Neural cell (in vitro differentiated cells): ENCODE results near the gene WNT3. TPM values are rescaled to one million over a fixed set of nuclear protein-coding genes. Genes with fewer than 3 reads are reported as not detected.

Experiments used
- H2AFZ ChIP-seq: fragments of 200-600, 300-800 bp; sonication (generic), shearing (Covaris generic); 2 replicates; pipeline ENCODE4 v1.6.0; 2014; ENCODE audit warnings: low read depth, mild to moderate bottlenecking, antibody characterized with exemption, low read length, moderate library complexity
- H3F3A ChIP-seq: fragments of 200-600 bp; shearing (Covaris generic); 2 replicates; pipeline ENCODE4 v1.6.1; 2016; ENCODE audit warnings: mild to moderate bottlenecking, moderate library complexity, mixed read lengths, antibody characterized with exemption, low read length; ENCODE audit not compliant: insufficient read depth, poor library complexity, severe bottlenecking
- H3K27ac ChIP-seq: fragments of 200-600, 300-800 bp; sonication (generic), shearing (Covaris generic); 2 replicates; pipeline ENCODE4 v1.5.1; 2014; ENCODE audit warnings: mild to moderate bottlenecking, low read length, moderate library complexity
- H3K27me3 ChIP-seq: fragments of 300-800, 200-600 bp; sonication (generic), shearing (Covaris generic); 2 replicates; pipeline ENCODE4 v1.6.0; 2014; ENCODE audit warnings: mild to moderate bottlenecking, low read depth, low read length, moderate library complexity; ENCODE audit not compliant: insufficient read depth
- H3K36me3 ChIP-seq: fragments of 300-800, 200-600 bp; sonication (generic), shearing (Covaris generic); 2 replicates; pipeline ENCODE4 v1.5.1; 2014; ENCODE audit warnings: mild to moderate bottlenecking, antibody characterized with exemption, low read length, moderate library complexity; ENCODE audit not compliant: insufficient read depth
- H3K4me2 ChIP-seq: fragments of 300-800, 200-600 bp; sonication (generic), shearing (Covaris generic); 2 replicates; pipeline ENCODE4 v1.6.0; 2014; ENCODE audit warnings: mild to moderate bottlenecking, low read length
- H3K4me3 ChIP-seq: fragments of 300-800, 200-600 bp; sonication (generic), shearing (Covaris generic); 2 replicates; pipeline ENCODE4 v1.5.1; 2014; ENCODE audit warnings: mild to moderate bottlenecking, low read length, moderate library complexity
- H3K79me2 ChIP-seq: fragments of 200-600 bp; shearing (Covaris generic); replicated peaks from 2 replicates; pipeline ENCODE4 v1.6.0; 2014; ENCODE audit warnings: mild to moderate bottlenecking, low read length, moderate library complexity; ENCODE audit not compliant: insufficient read depth
- H3K9ac ChIP-seq: fragments of 300-800, 200-600 bp; sonication (generic), shearing (Covaris generic); 2 replicates; pipeline ENCODE4 v1.6.1; 2016; ENCODE audit warnings: mild to moderate bottlenecking, low read length, mixed read lengths
- H3K9me2 ChIP-seq: fragments of 200-600 bp; shearing (Covaris generic); 2 replicates; pipeline ENCODE4 v1.6.1; 2016; ENCODE audit warnings: mild to moderate bottlenecking, low read length, mixed read lengths; ENCODE audit not compliant: insufficient read depth
- H3K9me3 ChIP-seq: fragments of 200-600, 300-800 bp; sonication (generic), shearing (Covaris generic); 2 replicates; pipeline ENCODE4 v1.6.1; 2016; ENCODE audit warnings: mild to moderate bottlenecking, mixed run types, low read length, moderate library complexity, mixed read lengths
- H4K20me1 ChIP-seq: fragments of 200-600 bp; shearing (Covaris generic); 2 replicates; pipeline ENCODE4 v1.6.1; 2016; ENCODE audit warnings: mild to moderate bottlenecking, mixed run types; ENCODE audit not compliant: insufficient read depth
- EP300 ChIP-seq: fragments of 450-650 bp; conservative IDR thresholded peaks from 2 replicates; pipeline ENCODE4 v1.6.1; 2014; ENCODE audit warnings: antibody characterized with exemption, mild to moderate bottlenecking, moderate library complexity; ENCODE audit not compliant: poor library complexity, severe bottlenecking
- EZH2 ChIP-seq: fragments of 200-600, 300-800 bp; shearing (Covaris generic), sonication (generic); IDR thresholded peaks from 2 replicates; pipeline ENCODE4 v1.6.1; 2014; ENCODE audit warnings: antibody characterized with exemption, low read length, borderline replicate concordance, mild to moderate bottlenecking; ENCODE audit not compliant: insufficient read depth, poor library complexity, severe bottlenecking
- MXI1 ChIP-seq: fragments of 450-650 bp; conservative IDR thresholded peaks from 2 replicates; pipeline ENCODE4 v1.6.1; 2014; ENCODE audit warnings: antibody characterized with exemption, mild to moderate bottlenecking; ENCODE audit not compliant: poor library complexity, severe bottlenecking
- POLR2AphosphoS5 ChIP-seq: IDR thresholded peaks from 2 replicates; pipeline ENCODE4 v1.6.1; 2012
- RAD21 ChIP-seq: fragments of 450-650 bp; conservative IDR thresholded peaks from 2 replicates; pipeline ENCODE4 v1.6.1; 2014; ENCODE audit warnings: antibody characterized with exemption, mild to moderate bottlenecking, moderate library complexity
- SMC3 ChIP-seq: fragments of 450-650 bp; conservative IDR thresholded peaks from 2 replicates; pipeline ENCODE4 v1.6.1; 2014; ENCODE audit warnings: antibody characterized with exemption, mild to moderate bottlenecking, moderate library complexity; ENCODE audit not compliant: poor library complexity
- TAF1 ChIP-seq: IDR thresholded peaks from 2 replicates; pipeline ENCODE4 v1.6.1; 2012; ENCODE audit warnings: low read depth
- polyA plus RNA-seq: library from polyadenylated mRNA; depleted of rRNA; stranded (reverse); fragments of >200 nt; gene quantifications from 2 replicates; pipeline ENCODE4 v1.2.3, GENCODE V29; 2014
- TF ChIP-seq, protein P1 (sequence below): fragments of 450-650 bp; IDR thresholded peaks from 2 replicates; pipeline ENCODE4 v1.5.1; 2014; ENCODE audit warnings: antibody characterized with exemption, mild to moderate bottlenecking, moderate library complexity; ENCODE audit not compliant: poor library complexity, severe bottlenecking
- TF ChIP-seq, protein P2 (sequence below): IDR thresholded peaks from 2 replicates; pipeline ENCODE4 v1.6.1; 2012; ENCODE audit warnings: borderline replicate concordance

Gene WNT3
- polyA plus RNA-seq, 1 donor from 2014 or later = 7.6 TPM

DNA sequence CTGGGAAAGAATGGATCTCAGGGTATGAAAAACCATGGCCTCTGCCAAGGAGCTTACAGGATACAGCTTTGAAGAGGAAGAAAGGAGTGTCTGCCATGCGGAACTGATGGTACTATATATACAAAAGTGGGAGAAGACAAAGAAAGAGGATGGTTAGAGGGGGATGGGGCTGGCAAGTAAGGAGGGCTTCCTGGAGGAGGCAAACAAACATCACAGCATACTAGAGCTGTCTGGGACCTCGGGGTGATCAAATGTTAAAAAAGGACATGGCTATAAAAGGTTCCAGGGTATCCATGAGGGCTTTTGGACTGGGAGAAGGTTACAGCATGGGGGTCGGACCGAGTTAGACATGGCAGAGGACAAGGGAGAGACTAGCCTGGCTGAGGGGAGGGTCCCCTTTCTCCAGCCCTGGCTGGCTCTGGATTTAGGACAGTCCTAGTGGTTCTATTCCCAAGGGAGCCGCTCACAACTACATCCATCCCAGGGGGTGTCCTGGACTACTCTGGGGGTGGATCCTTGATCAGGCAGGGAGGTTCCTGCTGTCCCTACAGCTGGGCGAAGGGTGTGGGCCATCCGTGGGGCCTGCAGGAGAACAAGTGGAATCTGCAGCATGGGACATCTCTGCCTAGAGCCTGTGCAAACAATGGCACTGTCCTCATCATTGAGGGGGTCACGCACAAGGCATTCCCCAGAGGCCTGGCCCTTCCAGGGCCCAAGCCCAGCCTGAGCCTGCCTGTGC lies 45.1 kb upstream of the WNT3 start:
- no peaks in the 10 kb centered on the region for H3K79me2 ChIP-seq
- TF ChIP-seq POLR2AphosphoS5 (no peak), EP300 (no peak), EZH2 (no peak), RAD21 (no peak)
- TF ChIP-seq, protein P1, sequence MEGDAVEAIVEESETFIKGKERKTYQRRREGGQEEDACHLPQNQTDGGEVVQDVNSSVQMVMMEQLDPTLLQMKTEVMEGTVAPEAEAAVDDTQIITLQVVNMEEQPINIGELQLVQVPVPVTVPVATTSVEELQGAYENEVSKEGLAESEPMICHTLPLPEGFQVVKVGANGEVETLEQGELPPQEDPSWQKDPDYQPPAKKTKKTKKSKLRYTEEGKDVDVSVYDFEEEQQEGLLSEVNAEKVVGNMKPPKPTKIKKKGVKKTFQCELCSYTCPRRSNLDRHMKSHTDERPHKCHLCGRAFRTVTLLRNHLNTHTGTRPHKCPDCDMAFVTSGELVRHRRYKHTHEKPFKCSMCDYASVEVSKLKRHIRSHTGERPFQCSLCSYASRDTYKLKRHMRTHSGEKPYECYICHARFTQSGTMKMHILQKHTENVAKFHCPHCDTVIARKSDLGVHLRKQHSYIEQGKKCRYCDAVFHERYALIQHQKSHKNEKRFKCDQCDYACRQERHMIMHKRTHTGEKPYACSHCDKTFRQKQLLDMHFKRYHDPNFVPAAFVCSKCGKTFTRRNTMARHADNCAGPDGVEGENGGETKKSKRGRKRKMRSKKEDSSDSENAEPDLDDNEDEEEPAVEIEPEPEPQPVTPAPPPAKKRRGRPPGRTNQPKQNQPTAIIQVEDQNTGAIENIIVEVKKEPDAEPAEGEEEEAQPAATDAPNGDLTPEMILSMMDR = no peak
- H3K9ac ChIP-seq = no peak overlapping the region
- H2AFZ ChIP-seq = no peak overlapping the region
- no peaks in the 10 kb centered on the region for H3K27me3 ChIP-seq
- no peaks in the 10 kb centered on the region for H4K20me1 ChIP-seq
- H3F3A ChIP-seq = no peaks in the 10 kb centered on the region
- H3K4me2 ChIP-seq = no peak overlapping the region
- H3K4me3 ChIP-seq = no peak overlapping the region
- H3K9me3 ChIP-seq = no peaks in the 10 kb centered on the region
- H3K36me3 ChIP-seq = no peaks in the 10 kb centered on the region
- H3K27ac ChIP-seq = no peak overlapping the region
- no peaks in the 10 kb centered on the region for H3K9me2 ChIP-seq

DNA sequence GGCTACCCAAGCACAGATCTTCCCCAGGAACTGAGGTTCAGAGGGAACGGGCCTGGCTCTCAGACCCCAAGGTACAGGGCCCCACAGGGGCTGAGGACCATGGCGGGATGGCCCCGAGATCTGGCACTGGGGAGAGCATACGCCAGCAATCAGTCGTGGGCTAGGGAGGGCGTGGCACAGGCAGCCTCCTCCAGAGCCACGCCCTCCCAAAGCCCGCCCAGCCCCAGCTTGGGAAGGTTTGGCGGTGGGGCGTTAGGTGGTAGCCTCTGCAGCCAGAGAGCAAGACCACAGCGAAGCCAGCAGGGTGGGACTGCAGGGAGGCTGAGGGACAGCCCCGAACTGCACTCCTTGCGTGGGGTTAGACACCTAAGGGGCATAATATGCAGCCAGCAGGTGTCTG lies 44.5 kb upstream of the WNT3 start:
- H3K9me3 ChIP-seq = no peaks in the 10 kb centered on the region
- TF ChIP-seq MXI1 = no peak
- TF ChIP-seq EZH2 = no peak
- TF ChIP-seq TAF1 = no peak
- TF ChIP-seq RAD21 = no peak
- no peak for TF ChIP-seq POLR2AphosphoS5
- TF ChIP-seq, protein P1 = no peak
- no peak for TF ChIP-seq SMC3
- no peak for TF ChIP-seq EP300
- TF ChIP-seq, protein P2, sequence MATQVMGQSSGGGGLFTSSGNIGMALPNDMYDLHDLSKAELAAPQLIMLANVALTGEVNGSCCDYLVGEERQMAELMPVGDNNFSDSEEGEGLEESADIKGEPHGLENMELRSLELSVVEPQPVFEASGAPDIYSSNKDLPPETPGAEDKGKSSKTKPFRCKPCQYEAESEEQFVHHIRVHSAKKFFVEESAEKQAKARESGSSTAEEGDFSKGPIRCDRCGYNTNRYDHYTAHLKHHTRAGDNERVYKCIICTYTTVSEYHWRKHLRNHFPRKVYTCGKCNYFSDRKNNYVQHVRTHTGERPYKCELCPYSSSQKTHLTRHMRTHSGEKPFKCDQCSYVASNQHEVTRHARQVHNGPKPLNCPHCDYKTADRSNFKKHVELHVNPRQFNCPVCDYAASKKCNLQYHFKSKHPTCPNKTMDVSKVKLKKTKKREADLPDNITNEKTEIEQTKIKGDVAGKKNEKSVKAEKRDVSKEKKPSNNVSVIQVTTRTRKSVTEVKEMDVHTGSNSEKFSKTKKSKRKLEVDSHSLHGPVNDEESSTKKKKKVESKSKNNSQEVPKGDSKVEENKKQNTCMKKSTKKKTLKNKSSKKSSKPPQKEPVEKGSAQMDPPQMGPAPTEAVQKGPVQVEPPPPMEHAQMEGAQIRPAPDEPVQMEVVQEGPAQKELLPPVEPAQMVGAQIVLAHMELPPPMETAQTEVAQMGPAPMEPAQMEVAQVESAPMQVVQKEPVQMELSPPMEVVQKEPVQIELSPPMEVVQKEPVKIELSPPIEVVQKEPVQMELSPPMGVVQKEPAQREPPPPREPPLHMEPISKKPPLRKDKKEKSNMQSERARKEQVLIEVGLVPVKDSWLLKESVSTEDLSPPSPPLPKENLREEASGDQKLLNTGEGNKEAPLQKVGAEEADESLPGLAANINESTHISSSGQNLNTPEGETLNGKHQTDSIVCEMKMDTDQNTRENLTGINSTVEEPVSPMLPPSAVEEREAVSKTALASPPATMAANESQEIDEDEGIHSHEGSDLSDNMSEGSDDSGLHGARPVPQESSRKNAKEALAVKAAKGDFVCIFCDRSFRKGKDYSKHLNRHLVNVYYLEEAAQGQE = no peak
- no peaks in the 10 kb centered on the region for H3K27me3 ChIP-seq
- H3K9ac ChIP-seq = no peak overlapping the region
- no peaks in the 10 kb centered on the region for H3F3A ChIP-seq
- H3K4me2 ChIP-seq = no peak overlapping the region
- no peaks in the 10 kb centered on the region for H3K36me3 ChIP-seq
- H4K20me1 ChIP-seq = no peaks in the 10 kb centered on the region
- no peaks in the 10 kb centered on the region for H3K79me2 ChIP-seq
- H3K9me2 ChIP-seq = no peaks in the 10 kb centered on the region
- no peak overlapping the region for H3K4me3 ChIP-seq
- H3K27ac ChIP-seq = no peak overlapping the region
- H2AFZ ChIP-seq = no peak overlapping the region
